Measurements from ENCODE around the gene CFDP1.

The CFDP1 gene

DNA sequence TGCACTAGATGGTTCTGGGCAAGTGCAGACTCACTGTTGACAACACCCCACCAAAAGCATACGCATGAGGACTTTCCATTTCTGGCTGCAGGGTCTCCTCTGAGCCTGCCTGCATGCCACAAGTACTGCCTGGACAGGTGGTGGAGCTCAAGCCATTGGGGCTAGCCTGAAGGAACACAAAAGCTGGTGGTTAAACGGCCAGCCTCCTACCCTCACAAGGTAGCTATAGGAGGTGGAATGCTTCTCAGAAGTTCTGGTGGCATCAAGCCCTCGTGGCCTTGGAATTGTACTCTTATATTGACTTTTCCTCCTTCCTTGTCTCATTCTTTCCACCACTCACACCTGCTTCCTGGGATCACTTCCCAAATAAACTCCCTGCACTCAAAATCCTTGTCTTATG is 125.3 kb downstream of the CFDP1 start:
- no peak overlapping the region for H3K4me3 ChIP-seq (ENCODE audit: low read length)
- TF ChIP-seq, protein P1, sequence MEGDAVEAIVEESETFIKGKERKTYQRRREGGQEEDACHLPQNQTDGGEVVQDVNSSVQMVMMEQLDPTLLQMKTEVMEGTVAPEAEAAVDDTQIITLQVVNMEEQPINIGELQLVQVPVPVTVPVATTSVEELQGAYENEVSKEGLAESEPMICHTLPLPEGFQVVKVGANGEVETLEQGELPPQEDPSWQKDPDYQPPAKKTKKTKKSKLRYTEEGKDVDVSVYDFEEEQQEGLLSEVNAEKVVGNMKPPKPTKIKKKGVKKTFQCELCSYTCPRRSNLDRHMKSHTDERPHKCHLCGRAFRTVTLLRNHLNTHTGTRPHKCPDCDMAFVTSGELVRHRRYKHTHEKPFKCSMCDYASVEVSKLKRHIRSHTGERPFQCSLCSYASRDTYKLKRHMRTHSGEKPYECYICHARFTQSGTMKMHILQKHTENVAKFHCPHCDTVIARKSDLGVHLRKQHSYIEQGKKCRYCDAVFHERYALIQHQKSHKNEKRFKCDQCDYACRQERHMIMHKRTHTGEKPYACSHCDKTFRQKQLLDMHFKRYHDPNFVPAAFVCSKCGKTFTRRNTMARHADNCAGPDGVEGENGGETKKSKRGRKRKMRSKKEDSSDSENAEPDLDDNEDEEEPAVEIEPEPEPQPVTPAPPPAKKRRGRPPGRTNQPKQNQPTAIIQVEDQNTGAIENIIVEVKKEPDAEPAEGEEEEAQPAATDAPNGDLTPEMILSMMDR (IDR thresholded peaks at IDR 0.05; ENCODE audit: insufficient read depth, low read depth, low read length, missing control alignments), result no peak
- DNase-seq (ENCODE audit: low read depth), result no peak

DNA sequence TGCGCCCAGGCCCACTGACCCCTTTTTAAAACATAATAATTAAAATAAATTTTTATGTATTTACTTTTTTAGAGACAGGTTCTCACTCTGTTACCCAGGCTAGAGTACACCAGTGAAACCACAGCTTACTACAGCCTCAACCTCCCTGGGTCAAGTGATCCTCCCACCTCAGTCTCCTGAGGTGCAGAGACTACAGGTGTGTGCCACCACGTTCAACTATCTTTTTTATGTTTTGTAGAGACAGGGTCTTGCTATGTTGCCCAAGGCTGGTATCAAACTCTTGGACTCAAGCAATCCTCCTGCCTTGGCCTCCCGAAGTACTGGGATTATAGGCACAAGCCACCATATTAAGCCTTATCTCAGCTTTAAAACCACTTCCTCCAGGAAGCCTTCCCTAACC is 125.8 kb downstream of the CFDP1 start:
- H3K4me3 ChIP-seq (ENCODE audit: low read length), result no peak overlapping the region
- TF ChIP-seq, protein P1 (IDR thresholded peaks at IDR 0.05; ENCODE audit: insufficient read depth, low read depth, low read length, missing control alignments), result no peak
- DNase-seq (ENCODE audit: low read depth), result no peak

DNA sequence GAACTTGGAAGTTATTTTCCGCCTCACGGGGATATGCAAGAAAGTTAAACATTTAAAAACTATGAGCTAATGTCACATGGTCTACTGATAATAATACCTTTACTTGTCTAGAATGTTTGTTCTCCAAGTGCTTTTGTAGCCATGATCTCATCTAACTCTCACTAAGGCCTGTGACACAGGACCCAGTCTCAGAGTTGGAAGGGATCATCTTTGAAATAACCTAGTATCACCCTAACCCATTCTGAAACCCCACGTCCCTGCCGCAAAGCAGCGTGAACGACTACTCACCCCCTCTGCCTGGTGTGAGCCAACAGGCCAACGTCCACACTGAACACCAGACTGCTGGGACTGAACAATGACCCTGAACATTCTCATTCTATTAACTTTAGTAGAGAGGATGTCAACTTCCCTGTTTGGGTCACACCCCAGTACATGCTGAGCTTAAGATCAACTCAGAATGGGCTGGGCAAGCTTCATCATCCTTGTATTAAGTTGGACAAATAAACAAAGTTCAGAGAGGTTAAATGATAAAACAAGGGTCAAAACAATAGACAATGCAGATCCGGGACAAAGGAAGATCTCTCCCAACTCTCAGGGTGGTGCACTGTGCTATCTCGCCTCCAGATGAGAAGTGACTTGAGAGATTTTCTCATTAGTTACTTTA is 127.1 kb downstream of the CFDP1 start:
- peak overlapping the region; percentile 9 for H3K4me3 ChIP-seq (ENCODE audit: low read length)
- DNase-seq (ENCODE audit: low read depth), result peak; percentile 88
- TF ChIP-seq, protein P1 (IDR thresholded peaks at IDR 0.05; ENCODE audit: insufficient read depth, low read depth, low read length, missing control alignments), result no peak

DNA sequence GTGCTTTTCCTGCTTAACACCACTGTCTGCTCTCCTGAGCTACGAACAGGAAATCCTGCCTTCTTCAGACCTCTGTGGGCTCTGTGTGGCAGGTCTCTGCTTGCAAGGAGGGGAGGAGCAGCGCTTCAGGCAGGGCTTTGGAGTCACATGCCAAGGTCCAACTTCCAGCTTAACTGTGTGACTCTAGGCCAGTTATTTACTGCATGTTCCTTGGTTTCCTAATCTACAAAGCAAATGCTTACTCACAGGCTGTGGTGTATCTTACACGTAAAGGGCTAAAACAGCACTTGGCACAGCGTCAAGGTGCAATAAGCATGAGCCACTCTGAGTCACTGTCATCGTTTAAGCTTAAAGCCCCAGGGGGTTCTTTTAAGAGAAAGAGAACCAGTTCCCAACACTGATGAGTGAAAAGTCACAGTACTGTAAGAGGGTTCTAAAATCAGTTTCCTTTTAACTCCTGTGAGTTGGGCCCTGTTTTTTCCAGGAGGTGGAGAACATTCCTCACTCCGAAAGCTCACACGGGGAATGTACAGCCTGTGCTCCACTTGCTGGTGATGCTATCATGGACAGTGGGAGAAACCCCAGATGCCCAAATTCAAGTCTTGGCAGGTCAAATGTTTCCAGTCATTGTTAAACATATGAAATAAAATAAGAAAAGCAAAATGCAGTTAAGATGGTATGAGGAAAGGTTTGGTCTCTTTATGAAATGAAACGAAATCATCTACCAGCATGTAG is 127.8 kb downstream of the CFDP1 start:
- DNase-seq (ENCODE audit: low read depth), result peak; percentile 100
- TF ChIP-seq, protein P1 (IDR thresholded peaks at IDR 0.05; ENCODE audit: insufficient read depth, low read depth, low read length, missing control alignments), result no peak
- no peak overlapping the region for H3K4me3 ChIP-seq (ENCODE audit: low read length)

DNA sequence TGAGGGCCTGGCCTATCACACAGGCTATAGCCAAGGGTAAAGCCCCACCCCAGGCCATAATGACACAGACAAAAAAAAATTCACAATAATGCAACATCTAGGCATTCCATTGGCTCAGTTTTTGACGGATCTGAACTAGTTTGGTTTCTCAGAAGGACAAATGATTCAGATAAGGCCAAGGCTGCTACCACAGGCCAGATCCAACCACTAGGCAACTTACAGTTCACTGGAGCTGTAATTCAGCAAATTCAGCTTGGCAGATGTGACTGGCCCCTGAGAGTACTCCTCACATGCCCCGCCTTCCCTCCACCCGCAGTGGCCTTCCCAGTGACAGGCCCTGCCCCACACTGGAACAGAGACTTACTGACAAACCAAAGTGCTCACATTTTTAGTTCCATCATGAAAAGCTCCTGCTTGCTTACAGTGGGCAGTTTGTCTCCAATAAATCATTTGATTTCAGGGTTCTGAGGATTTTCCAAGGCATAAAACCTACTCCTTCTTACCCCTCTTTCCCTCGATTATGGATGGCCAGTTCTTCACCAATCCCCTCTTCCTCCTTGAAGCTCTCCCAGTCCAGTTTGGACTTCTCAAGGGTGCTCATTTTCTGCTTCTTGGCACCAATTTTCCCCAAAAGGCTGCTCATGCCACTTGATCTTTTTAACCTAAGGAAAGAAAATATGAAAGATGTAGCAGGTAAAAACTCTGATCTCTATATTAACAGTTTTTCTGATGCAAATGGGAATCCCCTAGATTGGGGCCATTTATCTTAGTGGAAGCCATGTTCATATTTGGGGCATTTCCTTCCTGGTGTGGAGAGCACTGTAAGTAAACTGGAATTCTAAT is 128.6 kb downstream of the CFDP1 start:
- DNase-seq (ENCODE audit: low read depth), result peak; percentile 89
- H3K4me3 ChIP-seq (ENCODE audit: low read length), result no peak overlapping the region
- TF ChIP-seq, protein P1 (IDR thresholded peaks at IDR 0.05; ENCODE audit: insufficient read depth, low read depth, low read length, missing control alignments), result no peak

DNA sequence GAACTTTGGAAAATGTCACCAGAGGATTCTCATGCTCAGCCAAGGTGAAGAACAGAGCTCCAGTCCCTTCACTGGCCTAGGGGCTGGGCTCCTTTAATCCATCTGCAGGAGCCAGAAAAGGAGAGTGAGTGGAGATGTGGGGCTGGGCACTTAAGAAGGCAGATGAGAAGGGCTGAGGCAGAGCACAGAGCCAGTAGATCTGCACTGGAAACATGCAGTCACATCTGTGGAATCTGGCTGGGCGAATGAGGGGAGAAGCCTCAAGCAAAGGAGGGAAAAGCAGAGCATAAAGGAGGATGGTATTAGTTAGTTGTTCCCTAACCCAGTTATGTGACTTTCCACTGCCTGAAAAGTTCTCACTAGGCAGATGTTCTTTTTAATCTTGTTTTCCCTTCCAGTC is 131.5 kb downstream of the CFDP1 start:
- DNase-seq (ENCODE audit: low read depth), result peak; percentile 61
- no peak overlapping the region for H3K4me3 ChIP-seq (ENCODE audit: low read length)
- TF ChIP-seq, protein P1 (IDR thresholded peaks at IDR 0.05; ENCODE audit: insufficient read depth, low read depth, low read length, missing control alignments), result no peak

Data from epithelial cell of esophagus (primary cell).